Measurements from ENCODE around the gene EPHB2.
A peak's percentile ranks its signal among the peaks of the same experiment; 100 is the strongest.

EPHB2 gene

DNA sequence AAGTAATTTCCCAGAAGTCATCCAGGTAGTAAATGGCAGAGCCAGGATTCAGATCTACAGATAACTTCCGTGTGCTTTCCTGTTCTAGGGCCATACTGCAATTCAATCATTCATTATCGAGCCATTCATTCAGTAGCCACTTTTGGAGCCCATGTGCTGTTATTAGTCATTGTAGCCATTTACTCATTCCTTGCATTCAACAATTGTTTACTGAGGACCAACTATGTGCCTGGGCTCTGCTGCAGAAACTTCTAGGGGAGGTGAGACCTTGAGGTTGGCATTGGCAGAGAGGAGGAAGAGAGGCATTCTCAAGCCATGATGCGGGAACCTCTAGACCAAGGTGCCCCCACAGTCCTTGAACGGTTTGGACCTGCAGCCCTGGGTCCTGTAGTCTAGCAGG, 27.9 kb downstream of the EPHB2 start (continued):
- TF ChIP-seq, protein P1, sequence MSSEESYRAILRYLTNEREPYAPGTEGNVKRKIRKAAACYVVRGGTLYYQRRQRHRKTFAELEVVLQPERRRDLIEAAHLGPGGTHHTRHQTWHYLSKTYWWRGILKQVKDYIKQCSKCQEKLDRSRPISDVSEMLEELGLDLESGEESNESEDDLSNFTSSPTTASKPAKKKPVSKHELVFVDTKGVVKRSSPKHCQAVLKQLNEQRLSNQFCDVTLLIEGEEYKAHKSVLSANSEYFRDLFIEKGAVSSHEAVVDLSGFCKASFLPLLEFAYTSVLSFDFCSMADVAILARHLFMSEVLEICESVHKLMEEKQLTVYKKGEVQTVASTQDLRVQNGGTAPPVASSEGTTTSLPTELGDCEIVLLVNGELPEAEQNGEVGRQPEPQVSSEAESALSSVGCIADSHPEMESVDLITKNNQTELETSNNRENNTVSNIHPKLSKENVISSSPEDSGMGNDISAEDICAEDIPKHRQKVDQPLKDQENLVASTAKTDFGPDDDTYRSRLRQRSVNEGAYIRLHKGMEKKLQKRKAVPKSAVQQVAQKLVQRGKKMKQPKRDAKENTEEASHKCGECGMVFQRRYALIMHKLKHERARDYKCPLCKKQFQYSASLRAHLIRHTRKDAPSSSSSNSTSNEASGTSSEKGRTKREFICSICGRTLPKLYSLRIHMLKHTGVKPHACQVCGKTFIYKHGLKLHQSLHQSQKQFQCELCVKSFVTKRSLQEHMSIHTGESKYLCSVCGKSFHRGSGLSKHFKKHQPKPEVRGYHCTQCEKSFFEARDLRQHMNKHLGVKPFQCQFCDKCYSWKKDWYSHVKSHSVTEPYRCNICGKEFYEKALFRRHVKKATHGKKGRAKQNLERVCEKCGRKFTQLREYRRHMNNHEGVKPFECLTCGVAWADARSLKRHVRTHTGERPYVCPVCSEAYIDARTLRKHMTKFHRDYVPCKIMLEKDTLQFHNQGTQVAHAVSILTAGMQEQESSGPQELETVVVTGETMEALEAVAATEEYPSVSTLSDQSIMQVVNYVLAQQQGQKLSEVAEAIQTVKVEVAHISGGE (tag by site-specific recombination; conservative IDR thresholded peaks at IDR 0.05; ENCODE audit: low read depth): no peak

GRCh38 chr1:22739648-22740385, 29.2 kb downstream of the EPHB2 start:
- peaks cover 5% of the 10 kb centered on the region; the same call in 1 of the 2 replicates for H3K4me1 ChIP-seq (ENCODE audit: control insufficient read depth, insufficient read depth, low read length)
- H3K27ac ChIP-seq (ENCODE audit: extremely low read depth, low read depth, low read length): no peak overlapping the region
- no peak overlapping the region for H3K4me3 ChIP-seq (ENCODE audit: low read depth, low read length)
- ChIA-PET CTCF (interaction anchor here (1.1 to 1.2 kb wide), 2 partner anchors 20 to 223 kb away, joined by 3 read pairs; no protein-coding TSS in a partner anchor), POLR2A (no interaction called here)
- H3K36me3 ChIP-seq (ENCODE audit: control insufficient read depth in 2 of 2, insufficient read depth in 1 of 2, low read length in 2 of 2): no peaks in the 10 kb centered on the region
- no peaks in the 10 kb centered on the region for H3K9me3 ChIP-seq (ENCODE audit: control insufficient read depth, insufficient read depth, low read depth, low read length)
- TF ChIP-seq ZNF600 (tag by site-specific recombination; IDR thresholded peaks at IDR 0.05): peak; percentile 53; the same call in 1 of the 2 replicates
- TF ChIP-seq ZNF223 (tag by site-specific recombination; IDR thresholded peaks at IDR 0.05): no peak
- no peak for TF ChIP-seq ZNF660 (tag by site-specific recombination; IDR thresholded peaks at IDR 0.05)
- no peak for TF ChIP-seq ZNF596 (tag by site-specific recombination; IDR thresholded peaks at IDR 0.05)
- TF ChIP-seq, protein P2, sequence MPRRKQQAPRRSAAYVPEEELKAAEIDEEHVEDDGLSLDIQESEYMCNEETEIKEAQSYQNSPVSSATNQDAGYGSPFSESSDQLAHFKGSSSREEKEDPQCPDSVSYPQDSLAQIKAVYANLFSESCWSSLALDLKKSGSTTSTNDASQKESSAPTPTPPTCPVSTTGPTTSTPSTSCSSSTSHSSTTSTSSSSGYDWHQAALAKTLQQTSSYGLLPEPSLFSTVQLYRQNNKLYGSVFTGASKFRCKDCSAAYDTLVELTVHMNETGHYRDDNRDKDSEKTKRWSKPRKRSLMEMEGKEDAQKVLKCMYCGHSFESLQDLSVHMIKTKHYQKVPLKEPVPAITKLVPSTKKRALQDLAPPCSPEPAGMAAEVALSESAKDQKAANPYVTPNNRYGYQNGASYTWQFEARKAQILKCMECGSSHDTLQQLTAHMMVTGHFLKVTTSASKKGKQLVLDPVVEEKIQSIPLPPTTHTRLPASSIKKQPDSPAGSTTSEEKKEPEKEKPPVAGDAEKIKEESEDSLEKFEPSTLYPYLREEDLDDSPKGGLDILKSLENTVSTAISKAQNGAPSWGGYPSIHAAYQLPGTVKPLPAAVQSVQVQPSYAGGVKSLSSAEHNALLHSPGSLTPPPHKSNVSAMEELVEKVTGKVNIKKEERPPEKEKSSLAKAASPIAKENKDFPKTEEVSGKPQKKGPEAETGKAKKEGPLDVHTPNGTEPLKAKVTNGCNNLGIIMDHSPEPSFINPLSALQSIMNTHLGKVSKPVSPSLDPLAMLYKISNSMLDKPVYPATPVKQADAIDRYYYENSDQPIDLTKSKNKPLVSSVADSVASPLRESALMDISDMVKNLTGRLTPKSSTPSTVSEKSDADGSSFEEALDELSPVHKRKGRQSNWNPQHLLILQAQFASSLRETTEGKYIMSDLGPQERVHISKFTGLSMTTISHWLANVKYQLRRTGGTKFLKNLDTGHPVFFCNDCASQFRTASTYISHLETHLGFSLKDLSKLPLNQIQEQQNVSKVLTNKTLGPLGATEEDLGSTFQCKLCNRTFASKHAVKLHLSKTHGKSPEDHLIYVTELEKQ (tag by site-specific recombination; IDR thresholded peaks at IDR 0.05; ENCODE audit: borderline replicate concordance): no peak
- TF ChIP-seq ZNF175 (tag by site-specific recombination; IDR thresholded peaks at IDR 0.05): no peak
- TF ChIP-seq ZNF114 (tag by site-specific recombination; IDR thresholded peaks at IDR 0.05): no peak
- TF ChIP-seq GFI1B (tag by site-specific recombination; IDR thresholded peaks at IDR 0.05): no peak
- no peak for TF ChIP-seq ZNF843 (tag by site-specific recombination; IDR thresholded peaks at IDR 0.05)
- TF ChIP-seq KLF10 (tag by site-specific recombination; IDR thresholded peaks at IDR 0.05): no peak
- 0 out of 2 replicates have a peak, but pooled peaks have one; percentile 15 for TF ChIP-seq ZBTB17 (tag by site-specific recombination; IDR thresholded peaks at IDR 0.05)
- TF ChIP-seq ZNF585B (tag by site-specific recombination; IDR thresholded peaks at IDR 0.05): no peak
- TF ChIP-seq ZNF518A (tag by site-specific recombination; conservative IDR thresholded peaks at IDR 0.05; ENCODE audit: low read depth): no peak
- no peak for TF ChIP-seq ZNF639 (tag by site-specific recombination; IDR thresholded peaks at IDR 0.05)
- no peak for TF ChIP-seq GLIS2 (tag by site-specific recombination; IDR thresholded peaks at IDR 0.05)
- no peak for TF ChIP-seq ZBTB1 (tag by site-specific recombination; IDR thresholded peaks at IDR 0.05)
- peak; percentile 66 for TF ChIP-seq TRIM28 (IDR thresholded peaks at IDR 0.05; ENCODE audit: borderline replicate concordance, low read length)
- no peak for TF ChIP-seq ZNF501 (tag by site-specific recombination; IDR thresholded peaks at IDR 0.05)
- TF ChIP-seq ZBTB8A (tag by site-specific recombination; IDR thresholded peaks at IDR 0.05): peak; percentile 29; the same call in 1 of the 2 replicates
- no peak for TF ChIP-seq ZSCAN16 (tag by site-specific recombination; IDR thresholded peaks at IDR 0.05)
- TF ChIP-seq ZNF530 (tag by site-specific recombination; IDR thresholded peaks at IDR 0.05; ENCODE audit: low read depth): no peak

All from HEK293 (cell line).